GM18519 (cell line): ENCODE data around the gene STKLD1.
"Not testable (repeated sequence)": the region's sequence is repeated elsewhere in the genome, so short reads cannot be mapped to it uniquely, and the experiment has no call there.

Experiments
- ATAC-seq: cut with Tn5 transposase; IDR thresholded peaks from one replicate; pipeline ENCODE4 v1.9.1; 2021; ENCODE audit warnings: mild to moderate bottlenecking, moderate library complexity; ENCODE audit not compliant: unreplicated experiment, low FRiP score

STKLD1 gene

DNA sequence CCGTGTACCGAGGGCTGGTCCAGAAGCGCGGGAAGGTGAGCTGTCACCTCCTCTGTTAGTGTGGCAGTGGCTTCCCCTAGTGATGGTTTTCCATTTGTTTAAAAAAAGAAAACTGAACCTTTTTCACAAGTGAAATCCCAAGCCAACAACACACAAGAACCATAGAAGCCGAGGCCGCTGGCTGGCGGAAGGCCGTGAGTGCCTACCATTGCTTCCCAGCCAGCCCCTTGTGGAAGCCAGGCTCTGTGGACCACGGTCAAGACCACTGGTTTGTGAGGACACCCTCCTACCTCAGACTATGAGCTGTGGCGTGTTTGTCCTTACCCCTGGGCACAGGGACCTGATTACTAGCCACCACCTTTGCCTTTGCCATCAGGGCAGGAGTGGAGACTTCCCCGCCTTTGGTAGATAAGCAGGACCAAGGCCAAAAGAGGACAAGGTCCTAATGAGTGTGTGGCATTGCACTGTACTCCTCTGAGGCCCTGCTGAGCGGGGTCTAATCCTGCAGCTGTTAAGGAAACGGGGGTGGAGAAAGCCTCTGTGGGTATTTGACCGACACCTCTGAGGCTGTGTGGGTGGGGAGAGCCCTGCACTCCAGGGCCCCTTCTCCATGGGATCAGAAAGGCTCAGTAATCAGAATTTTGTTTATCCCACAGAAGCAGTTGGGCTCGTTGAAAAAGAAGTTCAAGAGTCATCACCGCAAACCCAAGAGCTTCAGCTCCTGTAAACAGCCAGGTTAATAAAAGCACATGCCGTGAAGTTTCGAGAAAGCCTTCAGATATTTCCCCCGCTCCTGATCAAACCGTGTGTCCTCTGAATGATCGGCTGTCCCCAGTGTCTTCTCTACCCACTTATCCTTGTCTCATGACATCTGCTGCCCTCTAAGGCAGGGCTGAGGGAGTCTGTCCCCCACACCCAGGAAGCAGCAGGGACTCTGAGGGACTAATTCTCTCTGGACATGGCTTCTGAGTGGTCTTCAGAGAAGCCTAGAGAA, 15.5 kb upstream of the STKLD1 start:
- ATAC-seq = no peak

DNA sequence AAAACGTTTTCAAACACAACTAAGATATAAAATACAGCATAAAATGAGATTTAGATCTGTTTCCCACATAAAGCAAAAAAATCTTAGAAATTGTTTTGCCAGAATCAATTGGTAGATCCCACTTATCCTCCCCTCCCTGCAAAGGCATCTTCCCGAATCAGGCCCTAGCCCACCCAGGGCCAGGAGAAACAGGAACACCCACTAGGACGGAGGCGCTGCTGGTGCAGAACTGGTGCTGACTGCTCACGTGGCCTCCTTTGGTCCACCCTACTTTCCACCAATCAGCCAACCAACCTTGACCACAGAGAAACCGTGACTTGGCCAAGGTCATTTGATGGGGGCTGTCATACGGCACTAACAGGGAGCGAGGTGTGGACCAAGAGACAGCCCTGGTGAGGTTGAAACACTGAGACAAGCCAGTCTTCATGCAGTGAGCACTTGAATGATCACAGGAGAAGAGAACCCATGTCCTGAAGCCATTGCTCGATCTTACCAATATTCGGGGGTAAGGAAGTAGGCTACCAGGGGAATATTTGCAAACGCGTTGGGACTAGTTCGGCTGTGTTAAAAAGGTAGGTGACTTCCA, 14.6 kb upstream of the STKLD1 start:
- ATAC-seq = no peak

DNA sequence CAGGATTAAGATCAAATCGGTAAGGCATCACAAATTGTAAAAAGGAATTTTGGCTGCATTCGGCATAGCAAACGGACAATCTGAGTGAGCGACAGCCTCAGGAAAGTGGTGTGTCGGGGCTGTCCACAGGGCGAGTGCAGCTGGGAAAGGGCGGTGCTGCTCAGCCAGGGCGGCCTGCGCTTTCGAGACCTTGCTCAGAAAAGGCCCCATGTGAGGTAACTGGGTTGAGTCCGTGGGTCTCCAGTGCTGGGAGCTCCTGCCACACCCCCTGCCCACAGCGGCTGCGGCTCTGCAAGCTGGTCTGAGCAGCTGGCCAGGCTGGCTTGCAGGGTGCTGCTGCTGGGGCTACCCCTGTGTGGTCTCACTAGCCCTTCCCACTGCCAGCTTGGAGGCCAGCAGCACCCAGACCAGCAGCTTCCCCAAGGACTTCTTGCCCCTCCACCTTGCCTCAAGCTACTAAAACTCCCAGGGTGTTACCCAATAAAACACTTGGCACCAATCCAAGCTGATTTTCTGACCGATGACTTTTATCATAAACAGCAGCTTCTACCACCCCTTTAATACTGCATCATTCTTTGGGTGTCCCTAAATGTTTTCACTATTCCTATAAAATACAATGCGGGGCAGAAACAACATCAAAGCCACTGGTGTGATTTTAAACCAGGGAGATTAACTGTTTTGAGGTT, 13.7 kb upstream of the STKLD1 start:
- ATAC-seq = no peak

DNA sequence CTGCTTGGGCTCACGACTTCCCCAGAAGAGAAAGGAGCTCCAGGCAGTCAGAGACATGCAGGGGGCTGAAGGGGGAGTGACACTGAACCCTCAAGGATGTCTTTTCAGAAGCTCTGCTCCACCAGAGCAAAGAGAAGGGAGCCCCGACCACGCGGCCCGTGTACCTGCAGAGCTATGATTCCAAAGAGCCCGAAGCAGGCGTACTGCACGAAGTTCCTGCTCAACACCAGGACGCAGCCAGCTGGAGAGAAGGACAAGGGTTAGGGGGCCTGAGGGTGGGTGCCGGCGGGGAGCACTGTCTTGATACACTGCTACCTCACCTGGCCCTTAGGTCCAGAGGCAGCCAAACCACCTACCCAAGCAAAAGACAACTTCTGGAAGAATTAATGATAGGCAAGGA, 9.7 kb upstream of the STKLD1 start:
- no peak for ATAC-seq

DNA sequence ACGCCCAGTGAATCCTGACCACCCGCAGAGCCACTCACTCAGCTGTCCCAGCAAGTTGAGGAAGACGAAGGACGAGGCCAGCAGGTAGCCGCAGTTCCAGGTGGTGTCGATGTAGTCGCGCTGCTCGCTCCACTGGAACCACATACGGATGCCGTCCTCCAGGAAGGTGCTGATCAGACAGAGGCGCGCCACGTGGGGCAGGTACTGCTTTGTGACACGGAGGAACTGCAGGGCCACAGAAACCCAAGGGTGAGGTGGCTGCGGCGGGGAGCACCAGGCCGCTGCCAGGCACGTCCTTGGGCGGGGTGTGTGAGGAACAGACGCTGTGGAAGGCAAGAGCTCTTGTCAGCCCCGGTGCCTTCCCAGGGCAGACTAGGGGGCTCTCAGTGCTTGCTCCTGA, 8.9 kb upstream of the STKLD1 start:
- no peak for ATAC-seq

DNA sequence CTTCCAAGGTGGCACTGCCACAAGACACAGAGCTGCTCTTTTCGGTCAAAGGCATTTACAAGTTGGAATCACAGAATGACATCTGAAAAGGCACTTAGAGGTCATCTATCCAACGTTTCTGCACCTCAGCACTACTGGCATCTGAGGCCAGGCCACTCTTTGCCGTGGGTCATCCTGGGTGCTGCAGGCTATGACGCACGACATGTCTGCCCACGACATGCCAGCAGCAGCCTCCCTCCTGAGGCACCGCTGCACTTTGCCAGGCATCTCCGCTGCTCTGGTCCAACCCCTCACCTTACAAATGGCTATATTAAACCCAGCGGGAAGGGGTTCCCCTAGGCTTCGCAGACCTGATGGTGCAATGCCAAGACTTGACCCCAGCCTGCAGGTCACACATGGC, 8.4 kb upstream of the STKLD1 start:
- no peak for ATAC-seq

DNA sequence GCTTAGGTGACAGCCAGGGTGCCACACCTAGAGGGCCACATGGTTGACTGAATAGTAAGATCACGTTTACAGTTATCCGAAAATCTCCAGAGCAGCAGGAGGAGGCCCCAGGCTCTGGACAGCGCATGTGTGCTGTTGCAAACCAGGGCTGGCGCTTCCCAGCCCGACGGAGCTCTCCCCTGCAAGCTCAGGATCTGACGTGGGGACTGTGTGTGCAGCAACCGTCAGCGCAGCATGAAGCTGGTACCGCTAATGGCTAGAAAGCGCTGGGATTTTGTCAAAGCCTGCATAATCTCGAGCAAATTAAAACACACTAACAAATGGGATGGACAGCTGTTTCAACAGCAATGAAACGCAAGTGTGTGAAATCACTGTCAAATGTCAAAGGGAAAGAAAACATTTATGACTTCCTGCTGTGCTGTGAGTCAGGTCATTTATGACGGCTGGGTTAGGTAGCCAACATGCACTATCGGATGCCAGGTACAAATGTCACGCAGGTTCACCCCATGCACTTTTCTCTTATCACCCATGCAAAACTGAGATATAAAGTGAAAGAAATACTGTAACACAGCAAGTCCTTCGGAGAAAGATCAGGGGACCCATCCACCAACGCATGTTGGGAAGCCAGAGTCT, 7.8 kb upstream of the STKLD1 start:
- ATAC-seq = no peak

DNA sequence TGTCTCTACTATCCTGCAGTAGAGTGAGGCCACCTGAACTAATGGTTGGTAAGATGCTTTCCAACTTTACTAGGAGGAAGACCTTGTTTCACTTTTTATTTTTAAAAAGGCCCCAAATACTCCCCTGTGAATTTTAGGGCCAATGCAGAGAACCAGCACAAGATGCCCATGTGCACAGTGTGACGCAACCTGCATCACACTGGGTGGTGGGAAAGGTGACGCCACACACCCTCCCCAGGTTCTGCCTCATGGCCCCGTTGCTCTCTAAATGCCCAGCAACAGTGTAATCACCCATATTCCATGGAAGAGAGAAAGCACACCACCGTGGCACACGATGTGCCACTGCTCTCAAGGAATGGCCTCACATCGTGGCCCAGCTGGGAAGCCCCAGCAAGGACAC, 6.7 kb upstream of the STKLD1 start:
- ATAC-seq = no peak

DNA sequence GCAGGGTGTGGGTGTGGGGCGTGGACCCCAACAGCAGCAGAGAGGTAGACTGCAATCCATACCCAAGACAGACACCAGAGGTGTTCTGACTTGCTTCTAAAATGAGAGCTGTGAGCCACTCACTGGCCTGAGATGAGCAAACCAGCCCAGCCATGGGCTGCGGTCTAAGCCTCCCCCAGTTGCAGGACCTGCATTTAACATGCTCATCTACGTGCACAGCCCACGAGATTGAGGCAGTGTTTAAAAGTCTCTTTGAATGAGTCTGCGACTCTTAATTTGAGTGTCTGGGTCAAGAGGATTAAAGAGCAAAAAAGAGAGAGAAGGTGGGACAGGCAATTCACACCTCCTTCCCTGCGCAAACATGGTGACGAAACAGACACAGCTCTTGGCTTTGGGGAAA, 6.2 kb upstream of the STKLD1 start:
- ATAC-seq = no peak

DNA sequence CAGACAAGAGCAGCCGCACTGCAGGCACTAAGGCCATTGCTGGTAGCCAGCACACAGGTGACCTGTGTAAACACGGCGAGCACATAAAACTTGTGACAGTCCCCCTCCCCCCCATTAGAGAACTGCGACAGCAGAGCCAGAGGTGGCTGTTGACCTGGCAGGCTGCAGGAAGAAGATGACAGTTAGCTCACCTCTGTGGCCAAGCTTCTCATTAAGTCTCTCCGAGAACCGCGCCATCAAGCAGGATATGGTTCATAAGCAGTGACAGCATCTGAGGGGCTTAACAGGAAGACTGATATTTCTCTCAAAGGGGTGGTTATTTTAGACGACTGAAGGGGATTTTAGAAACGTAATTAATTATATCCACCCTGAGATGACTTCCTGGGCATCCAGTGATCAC, 5.5 kb upstream of the STKLD1 start:
- no peak for ATAC-seq

DNA sequence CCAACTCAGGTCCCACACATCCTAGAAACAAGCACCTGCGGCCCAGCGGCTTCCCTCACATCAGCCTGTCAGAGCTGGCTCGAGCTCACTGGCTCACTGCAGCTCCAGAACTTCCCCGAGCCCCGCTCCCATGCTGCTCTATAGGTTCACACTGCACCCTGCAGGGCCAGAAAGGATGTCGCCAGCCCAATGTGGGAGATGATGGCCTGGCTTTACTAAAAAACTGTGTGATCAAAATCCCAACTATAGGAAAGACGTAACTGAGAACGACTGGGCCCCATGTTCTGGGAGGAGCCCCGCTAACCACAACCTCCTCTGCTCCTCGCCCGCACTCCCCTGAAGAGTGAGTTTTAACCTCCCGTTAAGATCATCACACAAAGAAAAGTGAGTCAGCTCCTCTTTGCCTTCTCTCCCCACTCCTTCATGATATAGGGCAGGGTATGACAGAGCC, 4.9 kb upstream of the STKLD1 start:
- ATAC-seq = no peak

DNA sequence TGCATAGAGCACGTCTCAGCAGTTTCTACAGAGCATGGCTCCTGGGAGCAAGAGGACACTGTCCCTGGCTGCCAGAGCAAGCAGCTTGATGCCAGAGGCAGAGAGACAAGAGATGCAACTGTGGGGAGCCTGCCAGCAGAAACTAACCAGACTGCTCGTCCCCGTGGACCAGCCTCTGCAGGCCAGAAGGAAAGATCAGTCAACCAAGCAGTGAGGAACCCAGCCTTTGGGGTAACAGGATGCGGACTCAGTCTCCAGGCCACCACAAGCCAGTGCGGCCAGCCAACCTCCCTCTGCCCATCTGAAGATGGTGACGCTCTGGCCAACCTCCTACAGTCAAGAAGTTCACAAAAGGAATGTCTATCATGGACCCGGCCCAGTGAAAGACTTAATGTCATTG, 4.0 kb upstream of the STKLD1 start:
- no peak for ATAC-seq

DNA sequence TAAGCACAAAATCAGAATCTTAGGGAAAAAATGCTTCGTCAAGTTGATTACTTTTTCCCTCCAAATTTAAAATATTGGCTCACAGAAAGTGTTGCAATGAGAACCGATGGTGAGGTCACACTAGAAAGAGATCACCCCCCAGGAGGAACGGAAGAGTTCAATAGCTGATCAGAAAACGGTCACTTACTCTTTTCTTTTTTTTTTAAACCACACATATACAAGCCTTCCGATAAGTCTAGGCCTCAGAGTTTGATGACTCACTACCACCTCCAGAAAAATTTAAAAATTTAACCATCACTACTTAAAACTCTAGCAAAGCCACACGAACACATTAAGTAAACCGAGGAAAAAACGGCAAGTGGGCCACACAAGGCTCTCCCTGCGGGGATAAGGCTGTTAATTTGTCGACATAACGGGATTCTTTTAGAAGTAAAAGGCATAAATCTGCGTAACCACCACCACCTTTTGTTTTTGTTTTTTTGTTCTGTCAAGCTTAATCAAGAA, 1.5 kb upstream of the STKLD1 start:
- ATAC-seq = no peak

DNA sequence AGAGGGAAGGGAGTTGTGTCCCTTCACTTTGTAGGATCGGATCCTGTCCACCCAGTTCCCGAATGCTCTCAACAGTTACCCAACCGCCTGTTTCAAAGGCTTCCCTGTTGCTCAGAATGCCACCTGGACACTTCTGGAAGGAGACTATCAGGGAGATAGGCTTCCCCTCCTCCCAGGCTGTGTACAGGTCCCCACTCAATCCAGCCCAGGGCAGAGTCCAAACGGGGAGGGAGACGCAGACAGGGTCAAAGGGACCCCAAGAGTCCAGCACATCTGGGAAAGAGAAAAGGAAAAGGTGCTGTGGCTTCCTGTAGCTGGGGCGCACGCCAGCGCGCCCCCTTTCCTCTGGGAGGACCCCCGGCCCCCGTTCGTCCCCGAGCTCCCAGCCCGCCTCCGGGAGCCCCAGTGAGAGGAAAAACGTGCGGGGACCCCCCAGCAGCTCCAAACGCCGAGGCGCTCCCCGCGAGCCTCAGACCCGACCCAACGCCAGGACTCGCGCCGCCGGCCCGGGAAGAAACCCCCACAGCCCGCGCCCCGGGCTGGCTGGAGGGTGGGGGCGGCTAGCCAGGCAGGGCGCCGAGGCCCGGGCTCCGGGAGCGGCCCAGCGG, 946 bp upstream of the STKLD1 start:
- ATAC-seq = no peak

DNA sequence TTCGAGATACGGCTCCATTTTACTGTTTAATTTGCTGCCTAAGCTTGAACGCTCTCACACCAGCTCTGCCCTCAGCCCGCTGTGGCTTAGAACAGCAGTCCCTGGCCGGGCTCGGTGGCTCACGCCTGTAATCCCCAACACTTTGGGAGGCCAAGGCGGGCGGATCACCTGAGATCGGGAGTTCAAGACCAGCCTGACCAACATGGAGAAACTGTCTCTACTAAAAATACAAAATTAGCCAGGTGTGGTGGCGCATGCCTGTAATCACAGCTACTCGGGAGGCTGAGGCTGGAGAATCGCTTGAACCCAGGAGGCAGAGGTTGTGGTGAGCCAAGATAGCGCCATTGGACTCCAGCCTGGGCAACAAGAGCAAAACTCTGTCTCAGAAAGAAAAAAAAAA, 1.1 kb downstream of the STKLD1 start:
- not testable (repeated sequence) for ATAC-seq

DNA sequence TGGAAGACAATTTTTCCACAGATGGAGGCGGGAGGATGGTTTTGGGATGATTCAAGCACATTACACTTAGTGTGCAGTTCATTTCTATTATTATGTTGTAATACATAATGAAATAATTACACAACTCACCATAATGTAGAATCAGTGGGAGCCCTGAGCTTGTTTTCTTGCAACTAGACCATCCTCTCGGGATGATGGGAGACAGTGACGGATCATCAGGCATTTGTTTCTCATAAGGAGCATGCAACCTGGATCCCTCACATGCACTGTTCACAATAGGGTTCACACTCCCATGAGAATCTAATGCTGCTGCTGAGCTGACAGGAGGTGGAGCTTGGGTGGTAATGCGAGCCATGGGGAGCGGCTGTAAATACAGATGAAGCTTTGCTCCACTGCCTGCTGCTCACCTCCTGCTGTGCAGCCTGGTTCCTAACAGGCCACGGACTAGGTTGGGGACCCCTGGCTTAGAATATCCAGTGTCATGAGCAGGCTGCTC, 1.6 kb downstream of the STKLD1 start:
- ATAC-seq = no peak

DNA sequence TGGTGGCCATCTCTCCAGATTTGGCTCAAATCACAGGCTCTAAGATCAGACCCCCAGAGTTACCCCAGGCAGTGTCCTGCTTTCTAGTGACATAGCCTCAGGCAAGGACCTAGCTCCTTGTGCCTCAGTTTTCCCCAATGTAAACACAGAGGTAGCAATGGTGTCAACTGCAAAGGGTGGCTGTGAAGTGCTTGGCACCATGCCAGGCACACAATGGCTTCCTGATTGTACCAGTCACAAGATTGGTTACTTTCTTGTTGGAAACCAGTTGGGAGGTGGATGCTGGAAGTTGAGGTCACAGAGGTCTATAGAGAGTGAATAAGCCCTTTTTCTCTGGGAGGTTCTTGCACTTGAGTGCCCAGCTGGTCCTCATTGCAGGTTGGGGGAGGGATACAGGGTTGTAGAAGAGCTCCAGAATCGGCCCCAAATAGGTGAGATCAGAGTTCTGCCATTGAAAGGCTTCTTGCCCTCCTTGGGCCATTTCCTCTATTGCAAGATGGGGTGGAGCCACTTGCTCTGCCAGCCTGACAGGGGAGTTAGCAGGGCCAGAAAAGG, 2.3 kb downstream of the STKLD1 start:
- ATAC-seq = no peak

DNA sequence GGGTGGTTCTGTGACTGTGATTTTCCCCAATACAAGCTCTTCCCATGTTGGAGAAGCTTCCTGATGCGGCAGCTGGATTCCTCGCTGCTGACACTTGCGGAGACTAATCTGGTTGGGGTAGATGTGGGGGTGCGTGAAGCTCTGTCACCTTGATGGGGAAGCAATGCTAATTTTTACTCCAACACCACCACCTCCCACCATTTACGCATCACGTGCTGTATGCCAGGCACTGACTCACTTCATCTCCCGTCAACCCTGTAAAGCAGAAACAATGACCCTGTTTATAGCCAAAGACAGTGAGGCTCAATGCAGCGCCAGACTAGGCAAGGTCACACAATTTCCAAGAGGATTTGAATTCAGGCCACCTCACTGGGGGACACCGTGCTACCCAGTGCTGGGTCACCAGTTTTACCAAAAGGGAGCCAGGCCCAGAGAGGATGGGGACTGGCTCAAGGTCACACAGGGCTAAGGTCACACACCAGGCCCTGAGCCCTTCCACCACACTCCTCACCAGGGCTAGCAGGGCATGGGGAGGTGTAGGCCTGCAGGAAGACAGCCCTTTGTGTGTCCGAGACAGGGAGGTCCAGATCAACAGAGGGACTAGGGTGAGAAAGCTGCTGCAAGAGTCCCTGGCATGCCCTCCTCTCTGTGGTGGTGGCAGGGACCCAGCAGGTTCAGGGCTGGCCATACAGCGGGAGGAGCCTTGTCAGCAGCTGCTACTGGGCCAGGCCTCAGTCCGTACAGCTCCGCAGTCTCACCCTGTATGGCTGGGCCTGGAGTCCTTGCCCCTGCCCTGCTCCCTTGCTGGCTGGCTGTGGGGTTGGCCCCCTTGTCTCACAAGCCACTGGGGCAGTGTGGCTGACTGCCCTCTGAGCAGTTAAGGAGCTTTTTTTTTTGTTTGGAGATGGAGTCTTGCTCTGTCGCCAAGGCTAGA, 3.3 kb downstream of the STKLD1 start:
- no peak for ATAC-seq

DNA sequence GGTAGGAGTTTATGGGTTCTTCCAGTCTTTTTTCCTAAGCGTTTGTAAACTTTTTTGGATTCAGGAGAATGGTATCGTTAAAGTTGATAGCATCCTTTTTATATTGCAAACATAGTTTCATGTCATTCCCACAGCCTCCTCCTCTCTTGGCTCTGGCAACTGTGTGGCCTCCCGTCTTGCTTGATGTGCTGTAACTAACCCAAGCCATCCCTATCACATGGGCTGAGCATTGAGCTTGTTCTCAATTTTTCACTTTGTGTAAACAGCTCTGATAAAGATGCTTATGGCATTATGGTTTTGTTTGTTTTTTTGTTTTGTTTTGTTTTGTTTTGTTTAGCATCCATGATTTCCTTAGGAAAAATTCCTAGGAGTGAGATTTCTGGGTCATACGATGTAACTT, 4.6 kb downstream of the STKLD1 start:
- ATAC-seq = no peak
